Sciatic nerve (tissue), 2 donors: ENCODE data around the gene TRIM29. TPM values are rescaled to one million over a fixed set of nuclear protein-coding genes. Genes with fewer than 3 reads are reported as not detected.
"Not testable (repeated sequence)": the region's sequence is repeated elsewhere in the genome, so short reads cannot be mapped to it uniquely, and the experiment has no call there.

Source experiments
- ATAC-seq: fragments of 200-7000 bp; cut with Tn5 transposase; one replicate; pipeline ENCODE4 v1.9.1; 2020; ENCODE audit warnings: mild to moderate bottlenecking, moderate library complexity
- DNase-seq: peaks from one replicate; pipeline ENCODE4 v3.0.0-alpha.2; 2020; ENCODE audit warnings: low spot score
- intact Hi-C: fragments of 100-400 bp; cut with DNase I; formaldehyde crosslinking; loops from one replicate; pipeline ENCODE4 v1.14.2; 2022
- total RNA-seq: library from RNA; stranded (reverse); fragmentation: NEBNext Ultra II Directional; extraction: Animal tissue kit (Norgen Biotek cat#: 25700); gene quantifications from one replicate; pipeline ENCODE4 v1.2.1, GENCODE V29; 2021
- donor health status: DM: no; HTN: no; CAD: no.
- donor health status: DM: no; HTN: no; CAD: no.

TRIM29 gene
- total RNA-seq, 1 donor from 2014 or later: 33.2 TPM

GRCh38 chr11:120143472-120143871, 5.6 kb upstream of the TRIM29 start:
- ATAC-seq, DNase-seq, intact Hi-C loops: not testable (repeated sequence)

GRCh38 chr11:120142441-120143100, 4.7 kb upstream of the TRIM29 start:
- ATAC-seq (no peak), DNase-seq (no peak)
- intact Hi-C loops: no loop called here

DNA sequence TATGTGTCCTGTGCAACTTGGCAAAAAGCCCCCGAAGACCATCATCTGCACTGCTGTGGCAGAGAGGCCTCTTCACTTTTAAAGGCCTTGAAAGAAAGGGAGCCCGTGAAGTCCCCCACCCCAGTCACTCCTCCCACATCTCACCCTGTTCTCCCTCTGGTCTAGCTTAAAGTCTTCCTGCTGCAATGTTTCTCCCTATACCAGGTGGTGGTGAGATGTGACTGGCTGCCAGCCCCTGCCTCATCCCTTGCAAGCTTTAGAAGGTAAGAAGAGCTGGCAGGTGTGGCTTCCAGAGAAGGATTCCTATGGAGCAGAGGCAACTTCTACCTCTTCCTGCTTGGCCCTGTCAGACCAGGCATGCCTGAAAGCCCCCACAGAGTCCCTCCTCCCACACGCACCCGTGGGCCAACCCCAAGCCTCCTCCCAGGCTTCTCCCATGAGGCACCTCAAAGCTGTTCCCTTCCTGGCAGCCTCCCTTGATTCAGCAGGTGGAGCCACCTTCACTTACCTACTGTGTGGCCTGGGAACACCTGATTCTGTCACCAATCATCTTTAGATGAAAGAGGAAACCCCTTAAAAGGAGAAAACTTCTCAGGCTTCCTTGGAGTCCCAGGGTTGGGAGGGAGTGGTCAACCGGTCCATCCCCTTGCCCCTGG, 4.0 kb upstream of the TRIM29 start:
- ATAC-seq (no peak), DNase-seq (peak; percentile 49)
- intact Hi-C loops: no loop called here

DNA sequence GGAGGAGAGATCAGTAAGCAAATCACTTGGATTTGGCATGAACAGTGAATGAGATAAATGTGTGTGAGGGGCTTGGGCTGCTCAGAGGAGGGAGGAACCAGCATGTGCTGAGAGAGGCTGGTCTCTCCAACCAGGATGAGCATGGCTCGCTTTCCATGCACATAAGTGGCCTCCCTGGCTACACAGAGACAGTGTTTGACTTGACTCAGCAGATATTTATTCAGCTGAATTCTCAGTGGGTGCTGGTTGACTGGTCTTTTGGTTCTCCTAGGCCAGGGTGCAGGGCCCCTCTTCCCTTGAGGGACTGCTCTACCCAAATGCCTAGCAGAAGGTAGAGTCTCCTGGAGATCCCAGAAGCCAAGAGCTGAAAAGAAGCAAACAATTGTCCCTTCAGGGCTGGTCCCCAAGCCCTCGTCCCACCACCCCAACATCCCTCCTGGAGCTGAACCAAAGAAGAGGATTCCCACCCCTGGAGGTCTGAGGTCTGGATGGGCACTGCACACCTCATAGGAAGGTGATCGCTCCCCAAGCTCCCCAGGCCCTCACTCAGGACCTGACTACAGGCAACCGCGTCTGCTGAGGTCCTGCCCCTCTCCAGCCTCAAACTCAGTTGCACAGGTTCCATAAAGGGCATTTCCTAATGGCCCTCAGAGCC, 3.3 kb upstream of the TRIM29 start:
- intact Hi-C loops: no loop called here
- ATAC-seq (no peak), DNase-seq (no peak)

DNA sequence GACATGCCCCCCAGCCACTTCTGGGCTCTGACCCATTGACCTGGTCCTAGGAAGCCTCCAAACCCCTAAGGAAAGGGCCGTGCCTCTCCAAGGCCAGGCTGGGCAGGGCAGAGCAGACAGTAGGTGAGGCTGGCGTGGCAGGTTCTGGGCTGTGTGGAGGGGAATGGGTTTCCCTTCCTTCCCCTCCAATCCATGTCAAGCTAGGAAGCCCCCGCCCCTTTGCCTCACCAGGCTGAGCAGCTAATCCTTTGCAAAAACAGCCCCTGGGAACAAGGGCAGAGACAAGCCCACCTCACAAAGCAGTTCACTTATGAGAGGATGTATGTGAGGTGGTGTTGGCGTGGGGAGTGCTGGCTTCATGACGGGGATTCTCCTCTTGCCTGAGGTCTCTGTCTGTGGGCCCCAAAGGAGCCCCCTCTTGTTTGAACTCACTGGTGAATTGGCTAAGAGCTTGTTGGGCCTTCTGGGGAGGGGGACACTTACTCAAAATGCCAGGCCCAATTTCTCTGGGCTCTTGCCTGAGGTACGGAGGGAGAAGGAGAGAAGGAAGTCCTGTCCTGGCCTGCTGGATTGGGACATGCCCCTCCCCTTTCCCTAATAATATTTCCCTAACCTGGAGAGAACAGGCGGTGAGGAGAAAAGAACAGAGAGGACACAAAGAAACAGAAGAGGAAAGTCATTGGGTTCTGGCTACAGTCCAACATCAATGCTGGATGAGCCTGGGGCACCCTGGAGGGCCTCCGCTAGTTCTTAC, 1.6 kb upstream of the TRIM29 start:
- no peak for ATAC-seq
- intact Hi-C loops: no loop called here
- DNase-seq: peak; percentile 39

GRCh38 chr11:120137187-120137610, 714 bp downstream of the TRIM29 start:
- intact Hi-C loops: no loop called here
- peak; percentile 35 for DNase-seq
- ATAC-seq: no peak

DNA sequence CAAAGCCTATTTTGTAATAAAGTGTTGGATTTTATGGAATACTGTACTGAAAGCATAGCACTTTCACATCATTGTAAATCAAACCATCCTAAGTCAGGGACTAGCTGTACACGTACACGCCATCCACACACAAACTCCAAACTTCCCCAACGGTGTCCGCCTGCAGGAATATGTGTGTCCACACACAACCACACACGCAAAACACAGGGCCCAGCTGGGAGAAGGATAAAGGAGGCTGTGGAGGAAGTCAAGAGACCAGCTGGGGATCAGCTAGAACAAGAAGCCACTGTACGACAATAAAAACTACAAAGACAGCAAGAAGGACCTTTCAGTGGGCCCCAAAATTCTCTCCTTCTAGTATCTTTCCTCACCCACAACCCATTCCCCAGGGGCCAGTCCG, 1.6 kb downstream of the TRIM29 start:
- intact Hi-C loops: no loop called here

GRCh38 chr11:120135838-120136237, 2.1 kb downstream of the TRIM29 start:
- ATAC-seq (no peak), DNase-seq (no peak)
- intact Hi-C loops: no loop called here

More for the DNA sequence above, 1.6 kb downstream of the TRIM29 start:
- ATAC-seq (no peak), DNase-seq (no peak)

GRCh38 chr11:120134931-120135228, 3.0 kb downstream of the TRIM29 start:
- DNase-seq: peak; percentile 42
- intact Hi-C loops: no loop called here
- no peak for ATAC-seq

DNA sequence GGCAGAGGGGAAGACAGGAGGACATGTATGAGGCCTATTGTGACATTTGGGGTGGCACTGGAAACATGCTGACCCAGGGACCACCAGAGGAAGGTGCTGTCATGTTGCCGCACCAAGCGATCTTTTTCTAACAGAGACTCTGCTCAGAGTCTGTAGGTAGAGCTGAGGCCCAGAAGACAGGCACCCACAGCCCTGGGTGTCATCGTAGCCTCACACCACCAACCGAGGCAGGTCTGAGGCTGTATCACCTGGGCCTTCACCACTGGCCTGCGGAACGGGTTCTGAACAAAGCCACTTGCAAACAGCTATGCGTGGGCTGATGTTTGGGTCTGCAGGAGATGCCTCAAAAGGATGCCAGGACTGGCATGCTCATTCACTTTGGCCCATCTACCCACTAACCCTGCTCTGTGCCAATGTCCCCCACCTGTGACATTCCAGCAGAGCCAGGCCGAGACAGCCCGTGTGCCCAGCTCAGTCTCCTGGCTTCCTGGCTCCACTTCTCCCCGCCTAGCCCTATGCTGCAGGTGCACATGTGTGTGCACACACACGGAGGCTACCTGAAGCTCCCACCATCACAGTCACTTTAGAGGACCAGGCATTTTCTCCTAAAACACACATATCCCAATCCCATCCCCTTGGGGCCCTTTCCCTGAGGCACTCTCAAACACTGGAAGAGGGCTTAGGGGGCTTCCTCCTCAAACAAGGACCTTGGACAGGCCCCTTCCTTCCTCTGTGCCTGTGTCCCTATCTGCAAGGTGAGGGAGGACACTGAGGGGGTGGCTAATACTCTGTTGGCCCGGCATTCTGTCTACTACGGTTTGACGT, 3.6 kb downstream of the TRIM29 start:
- intact Hi-C loops: no loop called here
- peak; percentile 36 for DNase-seq
- ATAC-seq: no peak

DNA sequence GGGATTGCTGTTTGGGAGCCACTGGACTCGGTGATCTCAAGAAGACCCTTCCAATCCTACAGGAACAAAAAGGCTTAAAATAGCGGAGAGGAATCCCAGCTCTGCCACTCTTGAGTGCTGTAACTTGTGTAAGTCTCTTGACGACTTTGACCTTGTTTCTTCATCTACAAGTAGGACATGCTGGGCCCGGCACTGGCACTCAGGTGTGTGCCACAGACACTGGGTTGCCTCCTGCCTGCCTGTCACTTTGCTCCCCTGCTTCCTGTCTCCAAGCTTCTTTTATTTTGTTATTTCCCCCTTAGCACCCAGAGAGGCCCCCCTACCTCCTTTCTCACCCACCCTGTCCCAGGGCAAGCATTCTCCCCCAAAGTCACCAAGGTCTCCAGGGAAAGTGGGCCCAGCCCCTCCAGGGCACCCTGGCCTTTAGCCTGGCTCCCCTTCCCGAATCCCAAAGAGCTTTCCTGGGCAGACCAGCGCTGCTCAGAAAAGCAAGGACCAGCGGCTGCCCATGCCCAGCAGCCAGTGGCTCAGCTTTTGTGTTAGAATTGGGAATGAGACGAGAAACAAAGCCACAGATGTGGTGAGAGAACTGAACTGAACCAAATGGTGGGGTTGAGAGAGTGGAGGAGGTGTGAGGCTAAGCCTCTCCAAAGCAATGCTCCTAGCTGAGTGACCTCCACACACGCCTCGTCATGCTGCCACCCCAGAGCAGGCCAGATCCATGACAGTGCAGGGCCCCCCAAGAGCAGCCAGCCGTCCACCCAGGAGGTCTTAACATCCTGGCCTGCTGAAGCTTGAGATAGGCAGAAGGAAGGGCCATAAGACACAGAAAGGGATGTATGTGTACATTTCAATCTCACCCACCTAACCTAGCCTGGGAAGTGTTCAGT, 4.5 kb downstream of the TRIM29 start:
- DNase-seq (peak; percentile 45), ATAC-seq (no peak)

DNA sequence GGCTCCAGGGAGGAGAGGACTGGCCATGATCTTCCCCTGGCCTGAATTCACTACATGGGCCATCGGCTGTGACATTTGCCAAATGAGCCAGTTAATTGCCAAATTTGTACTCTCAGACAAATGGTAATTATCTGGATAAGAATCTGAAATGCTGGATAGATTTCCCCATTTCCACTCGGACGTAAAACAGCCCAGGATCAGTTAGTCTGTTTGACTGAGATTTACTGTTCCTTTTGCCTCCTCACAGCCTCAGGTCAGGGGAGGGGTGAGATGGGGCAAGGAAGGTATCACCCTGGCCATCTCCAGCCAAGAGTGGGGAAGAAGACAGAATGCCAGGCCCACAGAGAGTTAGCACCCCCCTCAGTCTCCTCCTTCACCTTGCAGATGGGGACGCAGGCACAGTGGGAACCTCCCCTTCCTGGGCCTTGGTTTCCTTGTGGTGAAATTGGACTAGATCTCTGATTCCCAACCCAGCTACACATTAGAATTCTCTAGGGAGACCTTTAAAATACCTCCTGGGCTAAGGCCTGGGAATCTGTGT, 5.2 kb downstream of the TRIM29 start:
- ATAC-seq (no peak), DNase-seq (peak; percentile 33)
- intact Hi-C loops: no loop called here

More for the DNA sequence above, 4.5 kb downstream of the TRIM29 start:
- intact Hi-C loops: no loop called here

GRCh38 chr11:120131941-120132644, 5.8 kb downstream of the TRIM29 start:
- intact Hi-C loops: no loop called here
- ATAC-seq (no peak), DNase-seq (peak; percentile 38)

- ATAC-seq (no peak), DNase-seq (peak; percentile 37)
- intact Hi-C loops: no loop called here
These were observed 6.7 kb downstream of the TRIM29 start for GRCh38 chr11:120130991-120131760.

DNA sequence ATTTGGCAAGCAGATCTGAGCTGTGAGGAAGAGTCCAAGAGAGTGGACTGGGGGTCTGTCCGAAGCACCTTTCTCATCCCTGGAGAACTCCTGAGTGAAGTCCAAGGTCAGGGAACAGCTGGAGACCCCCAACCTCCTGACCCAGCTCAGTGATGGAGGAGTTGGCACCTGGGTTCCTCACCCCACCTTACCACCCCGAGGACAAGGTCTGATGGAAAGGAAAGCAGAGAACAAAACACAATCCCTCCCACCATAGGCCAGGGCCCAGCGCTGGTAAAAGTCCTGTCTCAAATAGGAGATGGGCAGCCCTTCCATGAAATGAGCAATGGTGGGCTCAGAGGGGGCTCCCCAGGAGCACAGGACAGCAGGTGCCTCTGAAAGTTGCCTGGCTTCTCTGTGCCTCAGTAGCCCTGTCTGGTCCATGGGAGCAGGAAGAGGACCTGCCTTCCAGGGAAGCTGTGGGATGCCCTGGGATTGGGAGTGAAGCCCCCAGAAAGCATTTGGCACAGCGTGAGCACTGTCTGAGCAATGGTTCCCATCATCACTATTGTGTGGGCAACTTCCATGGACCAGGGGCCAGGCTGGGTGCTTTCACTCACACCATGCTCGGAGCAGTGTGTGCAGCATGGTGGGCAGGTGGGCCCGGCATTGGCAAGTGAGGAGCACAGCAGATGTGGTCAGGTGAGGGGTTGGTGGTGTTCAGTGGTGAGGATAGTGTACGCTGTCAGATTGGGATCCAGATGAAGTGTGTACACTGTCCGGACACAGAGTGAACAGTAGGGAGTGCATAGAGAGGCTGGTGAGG, 7.5 kb downstream of the TRIM29 start:
- ATAC-seq (no peak), DNase-seq (peak; percentile 44)
- intact Hi-C loops: no loop called here

GRCh38 chr11:120129570-120129969, 8.3 kb downstream of the TRIM29 start:
- intact Hi-C loops: no loop called here
- DNase-seq (peak; percentile 56), ATAC-seq (peak; percentile 4)
